HFF-Myc (cell line): ENCODE measurements around the gene XRRA1.

Source experiments
- DNase-seq: peaks from one replicate; pipeline ENCODE4 v3.0.0-alpha.2; 2011; ENCODE audit warnings: low read depth; ENCODE audit errors: extremely low read depth
- H3K4me3 ChIP-seq: replicated peaks from 2 replicates; pipeline ENCODE4 v1.5.1; 2011; ENCODE audit warnings: low read depth, mild to moderate bottlenecking, control low read depth, low read length
- CTCF ChIP-seq: IDR thresholded peaks from 2 replicates; pipeline ENCODE4 v1.5.1; 2012; ENCODE audit warnings: mild to moderate bottlenecking, low read depth, low read length, control low read depth; ENCODE audit errors: missing control alignments

The XRRA1 gene

GRCh38 chr11:74822170-74822569 is 126.7 kb downstream of the XRRA1 start:
- peak; percentile 12 for DNase-seq
- TF ChIP-seq CTCF, result no peak
- H3K4me3 ChIP-seq, result no peak overlapping the region

- DNase-seq, result peak; percentile 72
- TF ChIP-seq CTCF, result no peak
- H3K4me3 ChIP-seq, result no peak overlapping the region
Observed at GRCh38 chr11:74820763-74821162, 128.1 kb downstream of the XRRA1 start.

- TF ChIP-seq CTCF, result no peak
- no peak for DNase-seq
- no peak overlapping the region for H3K4me3 ChIP-seq
Observed at GRCh38 chr11:74819400-74819799, 129.5 kb downstream of the XRRA1 start.

- no peak overlapping the region for H3K4me3 ChIP-seq
- no peak for TF ChIP-seq CTCF
- DNase-seq, result no peak
Observed at GRCh38 chr11:74818283-74818946, 130.5 kb downstream of the XRRA1 start.

- no peak overlapping the region for H3K4me3 ChIP-seq
- no peak for TF ChIP-seq CTCF
- DNase-seq, result no peak
Observed at GRCh38 chr11:74816664-74817063, 132.2 kb downstream of the XRRA1 start.

GRCh38 chr11:74815966-74816365 is 132.9 kb downstream of the XRRA1 start:
- no peak overlapping the region for H3K4me3 ChIP-seq
- DNase-seq, result no peak
- TF ChIP-seq CTCF, result no peak

GRCh38 chr11:74809801-74810200 is 139.1 kb downstream of the XRRA1 start:
- no peak for DNase-seq
- no peak for TF ChIP-seq CTCF
- no peak overlapping the region for H3K4me3 ChIP-seq
